Measurements from ENCODE around the gene BOLL.

The BOLL gene

DNA sequence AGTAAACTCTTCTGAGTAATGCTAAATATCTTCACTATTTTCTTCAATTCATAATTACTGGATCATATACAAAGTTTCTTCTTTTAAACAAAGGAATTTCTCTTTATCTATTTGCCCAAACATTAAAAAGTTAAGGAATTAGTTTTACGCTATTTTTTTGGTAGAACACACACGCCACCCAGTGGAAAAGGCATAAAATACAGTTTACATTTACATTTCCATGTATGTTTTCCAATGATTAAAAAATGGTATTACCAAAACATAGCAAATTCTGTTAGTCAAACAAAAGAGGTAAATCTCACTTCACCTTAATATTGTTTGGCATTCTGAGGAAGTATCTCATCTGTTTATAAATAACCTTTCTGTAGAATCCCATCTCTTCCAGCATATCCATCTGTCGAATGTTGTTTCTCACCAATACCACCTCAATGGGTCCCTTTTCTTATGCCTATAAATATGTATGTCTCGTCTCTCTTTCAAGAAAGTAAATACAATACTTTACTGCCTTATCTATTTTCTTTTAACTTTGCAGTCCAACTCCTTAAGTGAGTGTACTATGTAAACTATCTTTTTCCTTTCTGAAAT lies 7.2 kb downstream of the BOLL start:
- no peak for TF ChIP-seq EZH2phosphoT487 (IDR thresholded peaks at IDR 0.05; ENCODE audit: borderline replicate concordance, low read length)
- TF ChIP-seq, protein P1, sequence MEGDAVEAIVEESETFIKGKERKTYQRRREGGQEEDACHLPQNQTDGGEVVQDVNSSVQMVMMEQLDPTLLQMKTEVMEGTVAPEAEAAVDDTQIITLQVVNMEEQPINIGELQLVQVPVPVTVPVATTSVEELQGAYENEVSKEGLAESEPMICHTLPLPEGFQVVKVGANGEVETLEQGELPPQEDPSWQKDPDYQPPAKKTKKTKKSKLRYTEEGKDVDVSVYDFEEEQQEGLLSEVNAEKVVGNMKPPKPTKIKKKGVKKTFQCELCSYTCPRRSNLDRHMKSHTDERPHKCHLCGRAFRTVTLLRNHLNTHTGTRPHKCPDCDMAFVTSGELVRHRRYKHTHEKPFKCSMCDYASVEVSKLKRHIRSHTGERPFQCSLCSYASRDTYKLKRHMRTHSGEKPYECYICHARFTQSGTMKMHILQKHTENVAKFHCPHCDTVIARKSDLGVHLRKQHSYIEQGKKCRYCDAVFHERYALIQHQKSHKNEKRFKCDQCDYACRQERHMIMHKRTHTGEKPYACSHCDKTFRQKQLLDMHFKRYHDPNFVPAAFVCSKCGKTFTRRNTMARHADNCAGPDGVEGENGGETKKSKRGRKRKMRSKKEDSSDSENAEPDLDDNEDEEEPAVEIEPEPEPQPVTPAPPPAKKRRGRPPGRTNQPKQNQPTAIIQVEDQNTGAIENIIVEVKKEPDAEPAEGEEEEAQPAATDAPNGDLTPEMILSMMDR (IDR thresholded peaks at IDR 0.05; ENCODE audit: low read depth, low read length, poor library complexity, severe bottlenecking), result peak; percentile 82
- no peaks in the 10 kb centered on the region for H3K4me1 ChIP-seq (ENCODE audit: control insufficient read depth, low read length)
- H3K9me2 ChIP-seq (replicated peaks; ENCODE audit: control insufficient read depth, low read length), result no peaks in the 10 kb centered on the region
- H3K9me3 ChIP-seq (ENCODE audit: control insufficient read depth, insufficient read depth, low read length), result no peaks in the 10 kb centered on the region
- H3K36me3 ChIP-seq (ENCODE audit: control insufficient read depth, low read length), result no peaks in the 10 kb centered on the region
- no peak overlapping the region for H3K4me3 ChIP-seq (ENCODE audit: low read length)
- H3F3A ChIP-seq (ENCODE audit: control insufficient read depth, insufficient read depth), result no peaks in the 10 kb centered on the region
- no peaks in the 10 kb centered on the region for H4K20me1 ChIP-seq (ENCODE audit: control insufficient read depth, insufficient read depth, low read depth, low read length)
- H3K4me2 ChIP-seq (ENCODE audit: low read length), result no peak overlapping the region
- peaks cover 26% of the 10 kb centered on the region for H3K27me3 ChIP-seq (ENCODE audit: control insufficient read depth, low read length)
- H3K79me2 ChIP-seq (ENCODE audit: control insufficient read depth, low read length), result no peaks in the 10 kb centered on the region
- no peak overlapping the region for H3K27ac ChIP-seq (ENCODE audit: low read depth, low read length)

DNA sequence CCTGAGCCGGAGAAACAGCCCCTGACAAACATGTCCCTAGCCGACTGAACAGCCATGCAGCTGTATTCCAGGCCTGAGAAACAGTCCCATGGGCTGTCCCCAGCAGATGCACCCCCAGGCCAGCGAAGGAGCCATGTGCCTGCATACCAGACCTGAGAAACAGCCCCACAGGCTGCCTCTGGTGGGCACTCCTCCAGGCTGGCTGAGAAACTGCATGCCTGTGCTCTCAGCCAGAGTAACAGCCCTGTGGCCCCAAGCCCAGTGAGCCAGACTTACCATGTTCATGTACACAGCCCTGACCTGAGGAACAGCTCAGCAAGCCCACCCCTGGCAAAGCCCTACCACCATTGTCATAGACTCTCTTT lies 24.8 kb downstream of the BOLL start:
- no peaks in the 10 kb centered on the region for H3F3A ChIP-seq (ENCODE audit: control insufficient read depth, insufficient read depth)
- no peaks in the 10 kb centered on the region for H3K36me3 ChIP-seq (ENCODE audit: control insufficient read depth, low read length)
- no peaks in the 10 kb centered on the region for H3K4me1 ChIP-seq (ENCODE audit: control insufficient read depth, low read length)
- no peaks in the 10 kb centered on the region for H3K79me2 ChIP-seq (ENCODE audit: control insufficient read depth, low read length)
- H3K4me2 ChIP-seq (ENCODE audit: low read length), result no peak overlapping the region
- peaks cover 7% of the 10 kb centered on the region; the same call in 1 of the 2 replicates for H3K9me3 ChIP-seq (ENCODE audit: control insufficient read depth, insufficient read depth, low read length)
- H3K9me2 ChIP-seq (replicated peaks; ENCODE audit: control insufficient read depth, low read length), result no peaks in the 10 kb centered on the region
- 0 out of 2 replicates have a peak, but pooled peaks cover 6% of the 10 kb centered on the region for H3K27me3 ChIP-seq (ENCODE audit: control insufficient read depth, low read length)
- TF ChIP-seq, protein P1 (IDR thresholded peaks at IDR 0.05; ENCODE audit: low read depth, low read length, poor library complexity, severe bottlenecking), result no peak
- TF ChIP-seq EZH2phosphoT487 (IDR thresholded peaks at IDR 0.05; ENCODE audit: borderline replicate concordance, low read length), result no peak
- H3K4me3 ChIP-seq (ENCODE audit: low read length), result no peak overlapping the region
- no peak overlapping the region for H3K27ac ChIP-seq (ENCODE audit: low read depth, low read length)
- H4K20me1 ChIP-seq (ENCODE audit: control insufficient read depth, insufficient read depth, low read depth, low read length), result no peaks in the 10 kb centered on the region

DNA sequence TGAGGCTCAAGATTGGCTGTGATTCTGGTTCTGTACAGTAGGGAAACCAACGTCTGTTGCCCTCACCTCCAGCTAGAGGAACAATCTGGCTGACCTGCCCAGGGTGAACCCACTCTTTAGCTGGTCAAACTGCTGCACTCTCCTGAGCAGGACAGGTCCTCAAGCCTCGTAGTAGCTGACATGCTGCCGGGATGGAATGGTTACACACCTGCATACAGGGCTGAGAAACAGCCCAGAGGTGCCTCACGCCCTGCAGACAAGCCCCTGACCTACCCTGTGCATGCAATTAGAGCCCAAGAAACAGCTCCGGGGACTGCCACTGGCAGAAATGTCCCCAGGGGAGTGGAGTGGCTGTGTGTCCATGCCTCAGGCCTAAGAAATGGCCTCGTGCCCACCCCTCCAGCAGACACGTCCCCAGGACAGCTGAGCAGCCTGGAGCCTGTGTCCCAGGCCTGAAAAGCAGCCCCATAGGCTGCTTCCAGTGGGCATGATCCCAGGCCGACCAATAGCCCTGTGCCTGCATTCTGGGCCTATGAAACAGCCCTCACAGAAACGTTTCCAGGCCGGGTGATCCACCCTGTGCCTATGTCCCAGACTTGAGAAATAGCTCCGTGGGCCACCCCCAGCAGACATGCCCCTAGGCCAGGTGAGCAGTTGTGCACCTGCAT lies 25.4 kb downstream of the BOLL start:
- Histone ChIP-seq H3K4me3 (ENCODE audit: low read length) (no peak overlapping the region), H3K36me3 (ENCODE audit: control insufficient read depth, low read length) (no peaks in the 10 kb centered on the region), H3K27me3 (ENCODE audit: control insufficient read depth, low read length) (0 out of 2 replicates have a peak, but pooled peaks cover 5% of the 10 kb centered on the region), H3K27ac (ENCODE audit: low read depth, low read length) (no peak overlapping the region), H3K4me2 (ENCODE audit: low read length) (no peak overlapping the region), H3K9me3 (ENCODE audit: control insufficient read depth, insufficient read depth, low read length) (peaks cover 7% of the 10 kb centered on the region; the same call in 1 of the 2 replicates), H3K79me2 (ENCODE audit: control insufficient read depth, low read length) (no peaks in the 10 kb centered on the region), H3K9me2 (replicated peaks; ENCODE audit: control insufficient read depth, low read length) (no peaks in the 10 kb centered on the region), H3K4me1 (ENCODE audit: control insufficient read depth, low read length) (no peaks in the 10 kb centered on the region), H3F3A (ENCODE audit: control insufficient read depth, insufficient read depth) (no peaks in the 10 kb centered on the region), H4K20me1 (ENCODE audit: control insufficient read depth, insufficient read depth, low read depth, low read length) (no peaks in the 10 kb centered on the region)
- TF ChIP-seq EZH2phosphoT487 (IDR thresholded peaks at IDR 0.05; ENCODE audit: borderline replicate concordance, low read length), result no peak
- TF ChIP-seq, protein P1 (IDR thresholded peaks at IDR 0.05; ENCODE audit: low read depth, low read length, poor library complexity, severe bottlenecking), result no peak

All from DOHH2 (cell line).